ENCODE results near the gene CRX.

The CRX gene

GRCh38 chr19:47824396-47824795 is 2.7 kb downstream of the CRX start:
- H3K4me3 ChIP-seq (replicated peaks; ENCODE audit: low read depth, low read length), result no peak overlapping the region
- DNase-seq (ENCODE audit: low read depth), result no peak
- no peak for TF ChIP-seq CTCF (IDR thresholded peaks at IDR 0.05; ENCODE audit: low read length, missing control alignments)

- no peak overlapping the region for H3K4me3 ChIP-seq (replicated peaks; ENCODE audit: low read depth, low read length)
- no peak for TF ChIP-seq CTCF (IDR thresholded peaks at IDR 0.05; ENCODE audit: low read length, missing control alignments)
- no peak for DNase-seq (ENCODE audit: low read depth)
These were observed 5.1 kb downstream of the CRX start for GRCh38 chr19:47826800-47827199.

DNA sequence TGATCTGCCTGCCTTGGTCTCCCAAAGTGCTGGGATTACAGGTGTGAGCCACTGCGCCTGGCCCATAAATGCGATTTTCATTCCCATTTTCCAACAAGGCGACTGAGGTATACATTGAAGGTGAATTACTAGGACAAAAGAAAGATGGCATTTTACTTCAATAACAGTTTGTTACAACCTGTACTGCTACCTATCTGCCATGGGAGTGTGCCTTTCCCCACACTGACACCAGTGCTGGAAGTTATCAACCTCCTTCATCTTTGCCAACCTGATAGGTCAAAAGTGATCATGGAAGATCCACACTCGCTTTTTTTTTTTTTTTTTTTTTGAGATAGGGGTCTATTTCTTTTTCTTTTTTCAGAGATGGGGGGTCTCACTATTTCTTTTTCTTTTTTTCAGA is 11.0 kb downstream of the CRX start:
- no peak for DNase-seq (ENCODE audit: low read depth)
- no peak overlapping the region for H3K4me3 ChIP-seq (replicated peaks; ENCODE audit: low read depth, low read length)
- no peak for TF ChIP-seq CTCF (IDR thresholded peaks at IDR 0.05; ENCODE audit: low read length, missing control alignments)

DNA sequence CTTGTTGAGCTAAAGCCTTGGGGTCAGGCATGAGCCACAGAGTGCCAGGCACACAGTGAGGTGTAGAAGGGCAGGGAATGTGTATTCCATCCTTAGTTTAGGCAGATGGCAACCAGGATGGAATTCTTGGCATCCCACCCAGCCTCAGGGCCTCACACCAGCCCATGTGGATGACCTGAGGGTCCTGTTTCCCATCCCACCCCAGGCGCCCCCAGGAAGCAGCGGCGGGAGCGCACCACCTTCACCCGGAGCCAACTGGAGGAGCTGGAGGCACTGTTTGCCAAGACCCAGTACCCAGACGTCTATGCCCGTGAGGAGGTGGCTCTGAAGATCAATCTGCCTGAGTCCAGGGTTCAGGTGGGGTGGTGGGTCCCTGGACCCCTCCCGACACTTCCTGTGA is 14.3 kb downstream of the CRX start:
- TF ChIP-seq CTCF (IDR thresholded peaks at IDR 0.05; ENCODE audit: low read length, missing control alignments), result no peak
- H3K4me3 ChIP-seq (replicated peaks; ENCODE audit: low read depth, low read length), result no peak overlapping the region
- no peak for DNase-seq (ENCODE audit: low read depth)

DNA sequence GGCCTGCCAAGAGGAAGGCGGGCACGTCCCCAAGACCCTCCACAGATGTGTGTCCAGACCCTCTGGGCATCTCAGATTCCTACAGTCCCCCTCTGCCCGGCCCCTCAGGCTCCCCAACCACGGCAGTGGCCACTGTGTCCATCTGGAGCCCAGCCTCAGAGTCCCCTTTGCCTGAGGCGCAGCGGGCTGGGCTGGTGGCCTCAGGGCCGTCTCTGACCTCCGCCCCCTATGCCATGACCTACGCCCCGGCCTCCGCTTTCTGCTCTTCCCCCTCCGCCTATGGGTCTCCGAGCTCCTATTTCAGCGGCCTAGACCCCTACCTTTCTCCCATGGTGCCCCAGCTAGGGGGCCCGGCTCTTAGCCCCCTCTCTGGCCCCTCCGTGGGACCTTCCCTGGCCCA is 17.7 kb downstream of the CRX start:
- no peak for TF ChIP-seq CTCF (IDR thresholded peaks at IDR 0.05; ENCODE audit: low read length, missing control alignments)
- DNase-seq (ENCODE audit: low read depth), result no peak
- H3K4me3 ChIP-seq (replicated peaks; ENCODE audit: low read depth, low read length), result no peak overlapping the region

GRCh38 chr19:47839913-47840312 is 18.2 kb downstream of the CRX start:
- no peak overlapping the region for H3K4me3 ChIP-seq (replicated peaks; ENCODE audit: low read depth, low read length)
- DNase-seq (ENCODE audit: low read depth), result no peak
- TF ChIP-seq CTCF (IDR thresholded peaks at IDR 0.05; ENCODE audit: low read length, missing control alignments), result no peak

DNA sequence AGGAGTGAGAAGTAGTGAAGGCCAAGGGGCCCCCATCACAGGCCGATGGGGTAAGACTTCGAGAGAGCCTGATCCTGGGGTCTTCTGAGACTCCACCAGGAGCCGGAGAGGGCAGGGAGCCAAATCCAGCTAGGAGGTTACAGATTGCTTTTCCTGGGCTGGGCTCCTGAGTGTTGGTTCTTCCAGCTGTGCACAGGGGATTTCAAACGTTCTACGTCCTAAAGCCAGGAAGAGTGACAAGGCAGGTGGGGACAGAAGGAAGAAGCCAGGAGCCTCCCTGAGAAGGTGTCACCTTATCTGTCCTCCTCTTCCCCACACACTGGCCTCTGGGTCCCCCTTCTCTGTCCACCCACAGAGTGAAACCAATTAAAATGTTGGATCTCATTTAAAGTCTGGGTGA is 21.2 kb downstream of the CRX start:
- no peak for TF ChIP-seq CTCF (IDR thresholded peaks at IDR 0.05; ENCODE audit: low read length, missing control alignments)
- DNase-seq (ENCODE audit: low read depth), result no peak
- H3K4me3 ChIP-seq (replicated peaks; ENCODE audit: low read depth, low read length), result no peak overlapping the region
